ENCODE results near the gene ITPA. TPM values are rescaled to one million over a fixed set of nuclear protein-coding genes. Genes with fewer than 3 reads are reported as not detected.

Gene ITPA
- total and polyA plus RNA-seq, 10 of the 15 experiments (the other 5 are each of a cell fraction or from before 2014, with no cell fraction given): 5.5 to 124 (median 66.3) TPM

GRCh38 chr20:3168829-3169590 lies 40.3 kb upstream of the ITPA start:
- ATAC-seq (no peak), DNase-seq (ENCODE audit: low read depth, low spot score) (no peak), FAIRE-seq (no peak)
- Histone ChIP-seq H3K36me3 (ENCODE audit: control insufficient read depth in 2 of 2, insufficient read depth in 2 of 2, low read length in 1 of 2) (no peaks in the 10 kb centered on the region), H3K9ac (ENCODE audit: control insufficient read depth, insufficient read depth, low read length) (no peak overlapping the region), H3K4me3 (no peak overlapping the region), H3K27ac (ENCODE audit: control insufficient read depth, insufficient read depth) (no peak overlapping the region), H3K4me1 (ENCODE audit: control insufficient read depth, insufficient read depth, low read length) (no peaks in the 10 kb centered on the region), H3K79me2 (ENCODE audit: control insufficient read depth, insufficient read depth, low read length) (no peaks in the 10 kb centered on the region), H3K9me3 (replicated peaks; ENCODE audit: control insufficient read depth, insufficient read depth, low read length) (no peaks in the 10 kb centered on the region), H2AFZ (ENCODE audit: control insufficient read depth, low read depth, low read length) (no peak overlapping the region), H4K20me1 (ENCODE audit: control insufficient read depth, insufficient read depth) (no peaks in the 10 kb centered on the region), H3K27me3 (replicated peaks in 1 of 2; ENCODE audit: control insufficient read depth in 2 of 2, insufficient read depth in 2 of 2, low read length in 1 of 2) (peaks cover 1 to 6% of the 10 kb centered on the region in 2 experiments; a peak in 3 of 4 replicates), H3K4me2 (ENCODE audit: control insufficient read depth, insufficient read depth) (no peak overlapping the region)
- no TSS peak for BruUV-seq (replicated peaks)
- POLR2A ChIA-PET: no interaction called here
- TF ChIP-seq MTA3 (IDR thresholded peaks at IDR 0.05; ENCODE audit: borderline replicate concordance, low read length) (no peak), NFIC (IDR thresholded peaks at IDR 0.05; ENCODE audit: low read depth, low read length) (no peak), GABPA (IDR thresholded peaks at IDR 0.05; ENCODE audit: low read depth) (no peak), ASH2L (IDR thresholded peaks at IDR 0.05; ENCODE audit: borderline replicate concordance, low read depth) (no peak), ZNF384 (IDR thresholded peaks at IDR 0.05; ENCODE audit: borderline replicate concordance, low read depth, low read length) (no peak)
- RAD21 ChIA-PET (ENCODE audit: unreplicated experiment): no interaction called here
- SMC1A ChIA-PET (ENCODE audit: uncharacterized antibody, unreplicated experiment): no interaction called here
- CTCF ChIA-PET: no interaction called here
- WGBS (ENCODE audit: insufficient coverage, insufficient replicate concordance, low lambda C conversion rate, missing lambda C conversion rate): 50% methylated on average over 7 of the region's 7 CpGs
- in situ Hi-C loops (cut with MboI) (no loop called here), intact Hi-C loops (cut with micrococcal nuclease; ENCODE audit: unreplicated experiment) (no loop called here)

- 63% methylated on average over 13 of the region's 14 CpGs for WGBS (ENCODE audit: insufficient coverage, insufficient replicate concordance, low lambda C conversion rate, missing lambda C conversion rate)
- H3K9me3 ChIP-seq (replicated peaks; ENCODE audit: control insufficient read depth, insufficient read depth, low read length): no peaks in the 10 kb centered on the region
- H3K79me2 ChIP-seq (ENCODE audit: control insufficient read depth, insufficient read depth, low read length): no peaks in the 10 kb centered on the region
- ChIA-PET POLR2A (no interaction called here), RAD21 (ENCODE audit: unreplicated experiment) (interaction anchor here (1.0 to 1.2 kb wide), 2 partner anchors 14 to 118 kb away, joined by 3 read pairs; no protein-coding TSS in a partner anchor), SMC1A (ENCODE audit: uncharacterized antibody, unreplicated experiment) (no interaction called here), CTCF (interaction anchor here (1.1 to 1.3 kb wide), 2 partner anchors 10 to 47 kb away, joined by 3 read pairs; no protein-coding TSS in a partner anchor)
- no peaks in the 10 kb centered on the region for H3K36me3 ChIP-seq (ENCODE audit: control insufficient read depth in 2 of 2, insufficient read depth in 2 of 2, low read length in 1 of 2)
- H3K4me1 ChIP-seq (ENCODE audit: control insufficient read depth, insufficient read depth, low read length): peaks cover 2% of the 10 kb centered on the region; the same call in 1 of the 2 replicates
- H3K27ac ChIP-seq (ENCODE audit: control insufficient read depth, insufficient read depth): no peak overlapping the region
- in situ Hi-C loops (cut with MboI) (no loop called here), intact Hi-C loops (cut with micrococcal nuclease; ENCODE audit: unreplicated experiment) (no loop called here)
- H3K27me3 ChIP-seq (replicated peaks in 1 of 2; ENCODE audit: control insufficient read depth in 2 of 2, insufficient read depth in 2 of 2, low read length in 1 of 2): peaks cover 5 to 6% of the 10 kb centered on the region in 2 experiments; a peak in 3 of 4 replicates
- no peak overlapping the region for H3K9ac ChIP-seq (ENCODE audit: control insufficient read depth, insufficient read depth, low read length)
- FAIRE-seq (no peak), DNase-seq (ENCODE audit: low read depth, low spot score) (no peak), ATAC-seq (no peak)
- no peak overlapping the region for H2AFZ ChIP-seq (ENCODE audit: control insufficient read depth, low read depth, low read length)
- H3K4me3 ChIP-seq: no peak overlapping the region
- BruUV-seq (replicated peaks): no TSS peak
- no peak overlapping the region for H3K4me2 ChIP-seq (ENCODE audit: control insufficient read depth, insufficient read depth)
- H4K20me1 ChIP-seq (ENCODE audit: control insufficient read depth, insufficient read depth): no peaks in the 10 kb centered on the region
- TF ChIP-seq ELK1 (IDR thresholded peaks at IDR 0.05; ENCODE audit: low read depth, low read length) (no peak), PKNOX1 (IDR thresholded peaks at IDR 0.05) (no peak), IKZF1 (conservative IDR thresholded peaks at IDR 0.05) (no peak), CEBPZ (IDR thresholded peaks at IDR 0.05; ENCODE audit: low read depth, low read length) (no peak), ZNF217 (IDR thresholded peaks at IDR 0.05) (no peak)
Observed at GRCh38 chr20:3171391-3172125, 37.7 kb upstream of the ITPA start.
